Measurements from ENCODE around the gene ULBP1.
"Not testable (repeated sequence)": the region's sequence is repeated elsewhere in the genome, so short reads cannot be mapped to it uniquely, and the experiment has no call there.

The ULBP1 gene, protein sequence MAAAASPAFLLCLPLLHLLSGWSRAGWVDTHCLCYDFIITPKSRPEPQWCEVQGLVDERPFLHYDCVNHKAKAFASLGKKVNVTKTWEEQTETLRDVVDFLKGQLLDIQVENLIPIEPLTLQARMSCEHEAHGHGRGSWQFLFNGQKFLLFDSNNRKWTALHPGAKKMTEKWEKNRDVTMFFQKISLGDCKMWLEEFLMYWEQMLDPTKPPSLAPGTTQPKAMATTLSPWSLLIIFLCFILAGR

DNA sequence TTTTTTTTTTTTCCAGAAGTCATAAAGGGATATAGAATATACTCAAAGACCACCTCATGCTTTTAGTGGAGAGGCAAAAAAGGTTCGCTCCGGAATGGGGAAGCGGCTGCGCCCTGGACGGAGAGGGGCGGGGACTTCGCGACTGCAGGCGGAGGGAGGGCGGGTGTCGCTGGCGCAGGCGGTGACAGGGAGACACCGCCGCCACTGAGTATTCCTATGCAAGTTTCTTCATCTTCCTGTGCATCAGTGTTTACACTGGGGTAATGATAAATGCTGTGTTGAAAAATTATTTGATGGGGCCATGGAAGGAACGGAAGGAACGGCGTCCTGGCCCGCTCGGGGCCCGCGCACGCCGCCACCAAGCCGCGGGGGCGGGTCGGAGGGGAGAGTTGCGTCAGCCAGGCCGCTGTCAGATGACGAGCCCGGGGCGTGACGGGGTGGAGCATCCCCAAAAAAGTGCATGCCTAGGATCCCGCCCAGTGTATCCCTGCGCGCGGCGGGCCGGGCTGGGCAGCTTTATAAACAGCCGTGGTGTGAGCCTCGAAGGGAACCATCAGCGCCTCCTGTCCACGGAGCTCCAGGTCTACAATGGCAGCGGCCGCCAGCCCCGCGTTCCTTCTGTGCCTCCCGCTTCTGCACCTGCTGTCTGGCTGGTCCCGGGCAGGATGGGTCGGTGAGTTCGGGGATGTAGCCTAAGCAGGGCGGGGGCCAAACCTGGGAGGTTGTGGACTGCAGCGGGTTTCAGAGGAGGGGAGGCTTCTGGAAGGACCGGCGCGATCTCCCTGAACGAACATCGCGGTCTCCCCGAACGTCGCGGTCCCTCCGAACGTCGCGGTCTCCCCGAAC lies at the start of gene ULBP1:
Gene ULBP1 (plus strand): TSS at position 482 of the 846 bp plus-strand sequence. CDS start 107 bp downstream, at position 589.
- DNase-seq = peak in 33 of 51 donors; percentile 4 to 57 (median 21)

DNA sequence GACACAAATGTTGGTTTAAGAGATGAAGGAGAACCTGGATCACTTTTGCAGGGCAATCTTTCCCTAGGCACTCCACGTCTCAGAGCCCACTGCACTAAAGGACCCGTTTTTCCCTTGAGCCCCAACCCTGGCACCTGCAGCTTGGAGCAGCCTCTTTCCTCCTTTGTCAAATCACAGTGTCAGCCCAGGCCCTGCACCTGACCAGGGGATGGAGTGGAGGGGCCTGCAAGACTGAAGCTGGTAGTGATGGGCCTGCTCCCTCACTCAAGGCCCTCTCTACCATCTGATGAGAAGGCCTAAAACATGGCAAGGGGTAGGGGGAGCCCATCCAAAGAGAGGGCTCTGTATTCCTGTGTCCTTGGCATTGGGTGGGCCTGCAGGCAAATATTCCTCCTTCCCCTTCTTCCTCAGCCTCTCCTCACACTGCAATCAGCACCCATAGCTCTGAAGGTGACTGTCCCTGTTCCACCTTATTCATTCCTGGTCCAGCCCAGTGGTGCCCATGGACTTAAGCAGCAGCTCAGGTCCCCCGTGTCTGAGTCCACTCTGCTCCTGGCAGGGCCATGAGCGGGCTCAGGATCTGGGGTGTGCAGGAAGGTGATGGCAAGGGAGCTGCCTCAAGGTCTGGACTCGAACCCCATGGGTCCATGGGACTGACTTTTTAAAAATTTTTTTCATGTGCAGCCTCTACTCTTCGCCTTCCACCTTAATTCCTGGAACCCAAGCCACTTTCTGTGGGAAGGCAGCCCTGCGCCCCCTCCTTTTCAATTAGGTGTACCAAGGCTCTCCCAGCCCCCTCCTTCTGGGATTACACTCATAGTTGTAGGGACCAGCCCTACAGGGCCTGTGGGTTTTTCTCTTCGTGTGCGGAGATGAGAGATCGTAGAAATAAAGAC lies 47.5 kb upstream of the ULBP1 start:
- DNase-seq = no peak

DNA sequence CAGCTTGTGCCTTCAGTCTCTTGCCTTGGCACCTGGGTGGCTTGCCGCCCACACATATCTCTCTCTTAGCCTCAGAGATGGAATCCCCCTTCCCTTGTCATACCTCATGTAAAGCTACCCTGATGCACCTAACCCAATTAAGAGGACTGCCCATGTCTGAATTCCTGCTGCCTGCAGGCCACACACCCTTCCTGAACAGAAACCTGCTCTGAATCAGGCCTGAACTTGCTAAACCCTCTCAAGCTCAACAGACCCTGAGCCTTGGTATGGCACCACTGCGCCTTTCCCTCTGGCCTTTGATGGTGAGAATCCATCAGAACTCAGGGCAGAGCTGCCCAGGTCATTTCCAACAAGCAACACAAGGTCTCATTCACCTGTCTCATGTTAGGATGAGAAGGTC lies 46.1 kb upstream of the ULBP1 start:
- no peak for DNase-seq

DNA sequence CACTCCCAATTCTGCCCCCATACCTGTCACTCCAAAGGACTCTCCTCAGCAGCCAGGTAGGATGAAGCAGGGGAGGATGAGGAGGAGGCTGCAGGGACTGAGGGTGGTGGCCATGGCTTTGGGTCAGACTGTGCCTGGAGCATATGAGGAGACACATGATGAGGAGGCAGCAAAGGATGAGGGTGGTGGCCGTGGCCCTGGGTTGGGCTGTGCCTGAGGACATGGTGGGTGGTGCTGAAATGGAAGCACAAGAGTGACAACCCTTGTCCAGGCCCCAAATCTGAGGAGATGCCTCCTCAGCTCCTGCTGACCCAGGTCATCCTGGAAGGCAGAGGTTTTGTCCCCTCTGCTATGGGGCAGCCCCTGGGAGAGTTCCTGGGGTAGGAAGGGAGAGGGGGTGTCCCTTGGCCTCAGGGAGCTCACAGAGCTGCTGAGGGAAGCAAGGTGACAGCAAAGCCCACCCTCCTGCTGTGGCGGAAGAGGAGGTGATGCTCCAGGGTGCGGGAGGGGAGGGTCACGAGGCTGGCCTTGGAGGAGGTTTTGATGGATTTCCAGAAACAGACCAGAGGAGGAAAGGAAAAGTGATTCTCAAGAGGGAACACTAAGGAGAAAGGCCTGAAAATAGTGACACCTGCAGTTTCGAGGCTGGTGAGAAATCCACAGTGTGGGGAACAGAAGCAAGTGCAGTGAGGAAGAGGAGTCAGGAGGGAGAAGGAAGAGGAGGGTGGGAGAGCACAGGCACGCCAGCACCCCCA lies 45.4 kb upstream of the ULBP1 start:
- no peak for DNase-seq

DNA sequence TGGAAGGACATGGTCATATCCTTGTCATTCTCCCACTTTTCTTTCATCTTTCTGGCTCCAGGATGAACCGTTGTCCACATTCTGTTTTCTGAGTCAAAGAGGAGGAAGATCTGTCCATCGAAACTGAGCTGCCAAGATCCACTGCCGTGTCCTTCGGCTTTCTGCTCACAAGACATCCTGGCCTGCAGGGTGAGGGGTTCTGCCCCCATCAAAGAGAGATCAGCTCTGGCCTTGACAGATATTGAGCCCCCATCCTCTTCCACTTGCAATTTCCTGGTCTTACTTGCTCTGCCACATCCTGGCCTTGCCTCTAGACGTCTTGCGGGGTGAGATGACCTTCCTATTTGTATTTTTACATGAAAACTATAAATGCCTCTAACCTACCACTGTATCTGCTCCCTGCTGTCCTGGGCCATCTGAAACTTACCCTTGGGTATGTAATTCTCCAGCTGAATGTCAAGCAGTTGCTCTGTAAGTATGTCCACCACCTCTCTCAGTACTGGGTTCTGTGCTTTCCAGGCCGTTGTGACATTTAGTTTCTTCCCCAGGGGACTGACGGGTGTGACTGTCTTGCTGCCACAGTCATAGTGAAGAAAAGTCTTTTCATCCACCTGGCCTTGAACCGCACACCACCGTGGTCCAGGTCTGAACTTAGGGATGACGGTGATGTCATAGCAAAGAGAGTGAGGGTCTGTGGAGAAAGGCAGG lies 44.5 kb upstream of the ULBP1 start:
- DNase-seq = not testable (repeated sequence)

DNA sequence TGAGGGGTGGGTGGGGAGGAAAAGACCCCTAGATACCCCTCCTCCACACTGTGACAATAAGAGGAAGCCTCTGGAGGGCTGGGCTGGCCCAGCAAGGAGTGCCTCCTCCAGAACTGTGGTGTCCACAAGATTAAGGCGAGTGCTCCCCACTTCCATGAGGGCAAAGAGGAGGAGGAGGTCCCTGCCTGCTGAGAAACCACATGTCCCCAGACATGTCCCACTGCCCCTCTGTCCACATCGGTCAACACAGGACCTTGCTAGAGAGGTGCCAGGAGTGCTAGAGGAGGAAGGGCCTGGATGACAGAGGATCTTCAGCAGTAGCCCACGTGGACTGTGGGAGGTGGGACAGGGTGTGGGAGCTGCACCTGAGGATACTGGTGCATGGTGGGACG lies 43.9 kb upstream of the ULBP1 start:
- no peak for DNase-seq

DNA sequence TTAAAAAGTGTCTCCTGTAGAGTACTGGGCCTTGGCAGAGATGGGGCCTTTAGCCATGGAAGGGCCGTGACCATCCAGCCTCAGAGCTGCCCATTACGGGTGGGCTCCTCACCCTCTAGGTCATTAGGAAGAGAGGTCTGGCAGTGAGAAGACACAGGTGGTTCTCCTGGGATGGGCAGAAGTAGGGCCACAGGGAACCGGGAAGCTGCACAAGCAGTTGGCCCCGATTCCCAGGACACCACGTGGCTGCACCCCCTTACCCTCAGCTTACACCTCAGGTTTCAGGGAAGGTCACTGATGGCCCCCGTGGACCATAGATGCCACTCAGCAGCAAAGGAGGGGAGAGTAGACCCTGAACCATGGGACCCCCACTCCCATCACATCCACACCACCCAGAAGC lies 42.4 kb upstream of the ULBP1 start:
- DNase-seq = no peak

DNA sequence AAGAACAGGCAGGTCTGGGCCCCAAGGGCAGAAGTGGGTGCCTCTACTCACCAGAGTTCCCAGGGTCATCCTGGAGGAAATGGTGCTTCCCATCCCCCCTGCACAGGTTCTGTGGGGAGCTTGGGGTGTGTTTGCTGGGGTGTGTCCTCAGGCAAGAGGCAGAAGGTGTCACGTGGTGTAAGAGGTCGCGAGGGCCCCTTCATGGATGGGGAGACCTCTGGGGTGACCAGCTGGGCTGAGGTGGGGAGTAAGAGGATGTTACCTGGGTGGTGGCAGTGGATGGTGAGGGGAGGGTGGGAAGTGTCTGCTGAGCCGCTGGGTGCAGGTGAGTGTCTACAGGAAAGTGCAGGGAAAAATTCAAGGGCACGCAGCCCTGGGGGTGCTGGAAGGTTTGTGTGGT lies 41.7 kb upstream of the ULBP1 start:
- DNase-seq = not testable (repeated sequence)

DNA sequence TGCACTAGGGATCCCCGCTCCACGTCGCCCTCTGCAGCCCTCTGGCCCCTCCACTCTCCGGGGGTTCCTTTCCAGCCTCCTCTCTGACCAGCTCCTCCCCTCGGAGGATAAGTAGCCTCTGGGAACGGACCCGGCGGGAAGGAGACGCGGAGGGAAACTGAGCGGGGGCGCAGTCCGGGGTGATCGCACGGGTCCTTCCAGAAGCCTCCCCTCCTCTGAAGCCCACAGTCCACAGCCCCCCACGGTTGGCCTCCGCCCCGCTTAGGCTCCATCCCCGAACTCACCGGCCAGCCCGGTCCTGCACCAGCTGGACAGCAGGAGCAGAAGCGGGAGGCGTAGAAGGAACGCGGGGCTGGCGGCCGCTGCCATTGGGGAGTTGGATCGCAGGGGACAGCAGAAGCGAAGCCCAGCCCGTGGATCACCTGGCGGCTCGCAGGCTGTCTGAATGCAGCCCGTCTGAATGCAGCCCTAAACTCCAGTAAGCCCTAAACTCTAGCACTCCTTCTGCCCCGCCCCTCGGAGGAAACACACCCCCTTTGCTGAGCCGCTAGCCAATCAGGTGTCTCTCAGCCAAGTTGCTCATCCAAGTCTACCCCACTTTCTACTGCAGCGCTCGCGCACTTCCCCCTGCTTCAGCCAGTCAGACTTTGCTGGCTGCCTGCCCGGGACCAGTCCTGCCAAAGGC lies 41.0 kb upstream of the ULBP1 start, which contains the start of gene RAET1G:
Gene RAET1G (minus strand): TSS at position 480 of the 685 bp plus-strand sequence. CDS start 111 bp downstream, at position 369.
- DNase-seq = peak in 48 of 51 donors; percentile 5 to 84 (median 61)

DNA sequence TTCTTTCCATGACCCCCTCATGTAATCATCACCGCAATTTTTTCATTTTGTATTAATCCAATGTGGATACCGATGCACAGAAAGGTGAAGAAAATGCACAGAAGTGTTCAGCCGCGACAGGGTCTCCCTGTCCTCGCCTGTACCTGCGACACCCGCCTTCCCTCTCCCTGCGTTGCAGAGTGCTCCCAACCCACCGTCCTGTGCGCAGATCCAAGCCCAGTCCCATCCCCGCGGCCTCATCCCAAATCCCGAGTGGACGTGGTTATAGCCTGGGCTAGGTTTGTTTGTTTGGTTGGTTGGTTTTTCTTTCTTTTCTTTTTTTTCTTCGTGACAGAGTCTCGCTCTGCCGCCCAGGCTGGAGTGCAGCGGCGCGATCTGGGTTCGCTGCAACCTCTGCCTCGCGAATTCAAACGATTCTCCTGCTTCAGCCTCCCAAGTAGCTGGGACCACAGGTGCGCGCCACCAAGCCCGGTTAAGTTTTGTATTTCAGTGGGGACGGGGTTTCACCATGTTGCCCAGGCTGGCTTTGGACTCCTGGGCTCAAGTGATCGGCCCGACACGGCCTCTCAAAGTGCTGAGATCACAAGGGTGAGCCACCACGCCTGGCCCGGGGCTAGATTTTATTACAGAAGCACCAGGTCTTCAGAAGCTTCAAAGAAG lies 40.3 kb upstream of the ULBP1 start:
- DNase-seq = no peak

DNA sequence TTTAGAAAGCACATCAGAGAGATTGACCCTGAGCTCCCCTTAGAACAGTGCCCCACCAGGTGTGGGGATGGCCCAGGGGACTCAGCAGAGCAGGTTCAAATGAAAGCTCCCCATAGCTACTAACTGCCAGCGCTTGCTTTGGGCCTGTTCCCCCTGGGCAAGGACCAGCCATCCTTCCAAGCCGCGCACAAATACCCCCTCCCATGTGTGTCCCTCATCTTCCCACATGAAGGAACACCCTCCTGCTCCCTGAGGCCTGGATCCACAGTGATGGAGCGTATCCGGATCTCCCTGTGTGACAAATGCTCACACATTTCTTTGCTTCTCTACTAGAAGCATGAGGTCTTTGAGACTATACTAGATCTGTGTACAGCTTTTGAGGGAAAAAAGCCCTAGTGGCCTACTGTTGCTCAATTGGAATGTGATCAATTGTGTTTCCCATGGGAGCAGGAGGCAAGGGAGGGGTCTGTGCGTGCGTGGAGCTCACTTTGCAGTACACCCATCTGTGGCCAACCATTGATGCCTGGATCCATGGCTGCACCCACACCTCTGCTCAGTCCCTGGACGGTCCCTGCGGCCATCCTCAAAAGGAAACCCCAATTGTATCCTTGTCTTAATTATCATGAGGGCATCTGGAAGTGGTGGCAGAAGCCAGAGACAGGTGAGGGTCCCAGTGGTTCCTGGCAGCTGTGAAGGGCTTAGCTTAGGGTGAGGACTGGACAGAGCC lies 39.4 kb upstream of the ULBP1 start:
- DNase-seq = no peak

DNA sequence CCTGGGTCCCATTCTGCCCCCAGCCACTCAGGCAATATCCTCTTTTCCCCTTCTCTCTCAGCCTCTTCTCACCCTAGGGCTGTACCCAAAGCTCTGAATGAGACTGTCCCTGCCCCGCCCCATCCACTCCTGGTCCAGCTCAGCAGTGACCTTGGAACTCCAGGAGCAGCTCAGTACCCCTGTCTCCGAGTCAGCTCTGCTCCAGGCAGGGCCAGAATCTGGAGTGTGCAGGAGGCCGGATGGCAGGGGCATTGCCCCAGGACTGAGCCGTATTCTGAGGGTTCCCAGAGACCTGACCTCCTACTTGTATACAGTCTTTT lies 38.9 kb upstream of the ULBP1 start:
- no peak for DNase-seq

DNA sequence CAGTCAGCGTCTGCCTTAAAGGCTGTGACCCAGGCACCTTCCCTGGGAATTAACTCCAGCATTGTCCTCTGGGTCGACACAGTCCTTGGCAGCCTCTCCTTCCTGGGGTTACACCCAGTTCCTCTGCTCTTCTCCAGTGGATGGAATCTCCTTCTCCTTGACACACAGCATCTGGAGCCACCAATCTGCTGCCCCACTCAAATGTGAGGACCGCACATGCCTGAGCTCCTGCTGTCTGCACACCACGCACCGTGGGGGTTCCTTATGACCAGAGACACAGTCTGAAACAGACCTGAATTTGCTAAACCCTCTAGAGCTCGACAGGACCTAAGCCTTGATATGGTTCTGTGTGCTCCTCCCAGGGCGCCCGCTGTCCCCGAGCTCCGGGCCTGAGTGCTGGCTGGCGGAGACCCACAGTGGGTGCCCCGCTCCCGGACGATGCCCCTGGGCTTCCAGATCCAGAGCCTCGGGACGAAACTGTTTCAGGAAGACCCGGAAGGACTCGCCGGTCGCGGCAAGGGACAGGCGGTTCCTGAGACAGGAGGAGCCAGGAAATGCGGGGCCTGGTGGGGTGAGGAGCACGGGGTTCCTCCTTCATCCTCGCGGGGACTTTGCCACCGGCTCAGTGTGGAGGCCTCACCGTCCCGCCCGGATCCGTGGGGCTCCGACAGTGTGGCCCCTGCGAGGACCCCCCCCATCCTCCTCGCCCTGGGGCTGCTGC lies 38.3 kb upstream of the ULBP1 start:
- DNase-seq = no peak

DNA sequence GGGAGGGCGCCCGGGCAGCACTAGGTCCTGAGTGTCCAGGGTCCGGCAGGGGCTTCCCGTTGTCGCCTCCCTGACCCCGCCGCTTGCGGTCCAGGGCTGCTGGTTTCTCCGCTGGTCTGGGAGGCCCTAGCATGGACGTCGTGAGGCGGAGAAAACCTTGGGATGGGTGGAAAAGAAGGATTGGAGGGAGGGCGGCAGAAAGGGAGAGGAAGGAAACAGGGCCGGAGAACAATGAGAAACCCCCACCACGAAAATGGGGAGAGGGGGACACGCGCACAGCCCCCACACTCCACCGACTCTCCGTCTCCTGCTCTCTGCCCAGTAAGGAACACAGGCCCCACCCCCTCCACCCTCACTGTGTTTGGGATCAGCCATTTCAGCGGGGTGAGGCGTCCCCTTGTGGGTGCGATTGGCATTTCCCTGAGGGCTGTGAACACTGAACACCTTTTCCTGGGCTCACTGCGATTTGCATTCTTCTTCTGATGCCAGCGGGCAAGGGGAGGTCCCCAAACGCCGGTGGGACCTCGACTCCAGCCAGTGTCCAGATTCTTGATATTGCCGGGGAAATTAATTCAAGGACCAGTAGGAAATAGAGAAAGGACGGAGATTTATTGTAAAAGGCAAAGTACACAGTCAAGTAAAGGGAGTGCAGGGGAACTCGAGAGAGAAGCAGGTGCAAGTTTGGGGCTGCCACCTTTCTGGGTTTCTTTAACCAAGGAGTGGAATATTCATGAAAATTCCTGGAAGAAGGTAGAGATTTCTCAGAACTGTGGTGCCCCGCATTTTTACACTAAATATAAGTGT lies 37.6 kb upstream of the ULBP1 start:
- peak in 44 of 51 donors; percentile 4 to 75 (median 45) for DNase-seq

DNA sequence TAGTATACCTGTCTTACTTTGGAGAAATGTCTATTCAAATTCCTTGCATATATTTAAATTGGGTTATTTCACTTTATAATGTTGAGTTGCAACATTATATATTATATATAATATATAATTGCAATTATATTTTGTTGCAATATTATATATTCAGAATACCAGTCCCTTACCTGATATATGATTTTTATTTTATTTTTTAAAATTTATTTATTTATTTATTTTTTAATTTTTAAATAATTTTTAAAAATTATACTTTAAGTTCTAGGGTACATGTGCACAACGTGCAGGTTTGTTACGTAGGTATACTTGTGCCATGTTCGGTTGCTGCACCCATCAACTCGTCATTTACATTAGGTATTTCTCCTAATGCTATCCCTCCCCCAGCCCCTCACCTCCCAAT lies 36.7 kb upstream of the ULBP1 start:
- DNase-seq = not testable (repeated sequence)

DNA sequence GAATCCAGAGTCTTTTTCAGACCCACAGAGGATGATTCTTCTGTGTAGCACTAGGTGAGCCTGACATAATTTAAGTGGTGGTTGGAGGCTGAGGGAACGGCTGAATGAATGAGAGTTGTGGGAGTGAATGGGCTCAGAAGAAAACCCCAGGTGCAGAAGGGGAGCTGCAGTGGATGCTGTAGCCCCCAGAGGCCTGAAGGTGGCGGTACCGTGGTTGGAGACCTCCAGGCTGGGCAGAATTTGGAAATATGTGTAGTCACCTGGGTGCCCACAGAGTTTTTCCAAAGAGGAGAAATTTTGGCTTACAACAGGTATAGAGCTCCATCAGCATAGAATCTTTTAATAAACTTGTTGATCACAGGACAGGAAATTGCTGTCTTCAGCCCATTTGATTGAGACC lies 34.3 kb upstream of the ULBP1 start:
- DNase-seq = no peak

DNA sequence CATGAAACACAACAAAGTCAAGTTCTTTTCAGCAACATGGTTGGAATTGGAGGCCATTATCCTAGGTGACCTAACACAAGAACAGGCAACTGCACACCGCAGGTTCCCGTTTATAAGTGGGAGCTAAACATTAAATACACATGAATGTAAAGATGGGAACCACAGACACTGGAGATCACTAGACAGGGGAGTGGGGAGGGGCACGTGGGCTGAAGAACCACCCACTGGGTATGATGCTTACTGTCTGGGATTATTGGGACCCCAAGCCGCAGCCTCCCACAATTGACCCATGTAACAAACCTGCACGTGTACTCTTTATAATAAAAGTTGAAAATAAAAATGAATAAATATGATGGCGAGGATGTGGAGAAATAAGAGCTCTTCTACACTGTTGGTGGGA lies 32.2 kb upstream of the ULBP1 start:
- no peak for DNase-seq

All from hypothalamus (tissue), 51 donors.